GM18520 (cell line): ENCODE measurements around the gene GPX4.

Experiments
- ATAC-seq: cut with Tn5 transposase; IDR thresholded peaks from one replicate; pipeline ENCODE4 v1.9.1; 2021; ENCODE audit not compliant: unreplicated experiment

The GPX4 gene

DNA sequence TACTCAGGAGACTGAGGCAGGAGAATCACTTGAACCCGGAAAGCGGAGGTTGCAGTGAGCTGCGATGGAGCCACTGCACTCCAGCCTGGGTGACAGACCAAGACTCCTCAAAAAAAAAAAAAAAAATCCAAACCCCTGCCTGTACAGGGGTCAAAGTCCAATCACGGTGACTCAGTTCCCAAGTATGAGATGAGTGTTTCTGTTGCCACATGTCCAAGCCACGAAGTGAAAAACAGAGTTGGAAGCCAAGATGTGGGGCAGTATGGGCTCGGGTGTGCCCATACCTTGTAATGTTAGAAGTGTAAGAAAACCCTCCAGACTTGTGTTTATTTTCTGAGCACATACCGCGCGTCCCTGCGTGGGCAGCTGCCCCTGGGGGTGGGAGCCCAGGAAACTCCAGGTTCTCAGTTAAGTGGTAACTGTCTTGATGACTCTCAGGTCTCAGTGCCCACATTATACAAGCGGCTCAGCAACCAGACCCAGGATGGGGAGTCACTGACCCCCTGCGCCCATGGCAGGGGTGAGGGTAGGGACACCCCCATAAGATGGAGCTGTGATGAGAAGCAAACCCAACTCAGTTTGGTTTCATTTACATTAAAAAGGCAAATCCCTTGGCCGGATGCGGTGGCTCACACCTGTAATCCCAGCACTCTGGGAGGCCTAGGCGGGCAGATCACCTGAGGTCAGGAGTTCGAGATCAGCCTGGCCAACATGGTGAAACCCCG, 1.2 kb upstream of the GPX4 start:
- ATAC-seq: no peak

DNA sequence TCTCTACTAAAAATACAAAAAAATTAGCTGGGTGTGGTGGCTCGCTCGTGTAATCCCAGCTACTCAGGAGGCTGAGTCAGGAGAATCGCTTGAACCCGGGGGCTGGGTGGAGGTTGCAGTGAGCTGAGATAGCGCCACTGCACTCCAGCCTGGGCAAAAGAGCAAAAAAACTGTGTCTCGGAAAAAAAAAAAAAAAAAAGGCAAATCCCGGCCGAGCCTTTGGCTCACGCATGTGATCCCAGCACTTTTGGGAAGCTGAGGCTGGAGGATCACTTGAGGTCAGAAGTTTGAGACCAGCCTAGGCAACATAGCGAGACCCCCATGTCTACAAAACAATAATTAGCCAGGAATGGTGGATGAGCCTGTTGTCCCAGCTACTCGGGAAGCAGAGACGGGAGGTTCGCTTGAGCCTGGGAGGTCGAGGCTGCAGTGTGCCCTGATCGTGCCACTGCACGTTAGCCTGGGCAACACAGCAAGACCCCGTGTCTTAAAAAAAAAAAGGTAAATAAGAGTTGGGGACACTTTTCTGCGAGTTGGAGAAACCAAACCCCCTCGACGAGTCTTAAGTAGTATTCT, 574 bp upstream of the GPX4 start:
- no peak for ATAC-seq

DNA sequence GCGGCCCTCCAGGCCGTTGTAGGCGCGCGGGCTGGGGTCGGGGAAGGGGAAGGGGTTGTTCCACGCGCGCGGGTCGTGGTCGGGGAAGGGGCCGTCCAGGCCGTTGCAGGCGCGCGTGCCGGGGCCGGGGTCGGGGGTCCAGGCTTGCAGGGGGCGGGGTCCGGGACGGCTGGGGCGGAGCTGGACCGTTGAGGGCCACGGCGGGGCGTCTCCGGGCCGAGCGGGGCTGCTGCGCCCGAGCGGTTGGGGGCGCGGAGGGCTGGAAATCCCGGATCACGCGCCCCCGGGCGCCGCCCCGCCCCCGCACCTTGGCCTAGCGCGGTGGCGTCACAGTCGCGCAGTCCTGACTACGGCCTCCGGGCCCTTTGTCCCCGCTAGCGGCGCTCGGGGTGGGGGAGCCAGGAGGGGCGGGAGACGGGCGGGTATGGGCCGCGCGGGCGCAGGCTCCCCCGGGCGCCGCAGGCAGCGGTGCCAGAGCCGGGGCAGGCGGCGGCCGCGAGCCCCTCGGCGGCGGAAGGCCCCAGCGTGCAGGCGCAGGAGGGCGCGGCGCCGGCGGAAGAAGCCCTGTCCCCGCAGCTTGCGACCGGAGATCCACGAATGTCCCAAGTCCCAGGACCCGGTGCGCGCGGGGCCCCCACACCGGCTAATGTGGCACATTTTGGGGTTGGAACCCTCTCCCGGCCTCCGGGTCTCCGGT, 665 bp downstream of the GPX4 start:
- peak; percentile 17 for ATAC-seq

DNA sequence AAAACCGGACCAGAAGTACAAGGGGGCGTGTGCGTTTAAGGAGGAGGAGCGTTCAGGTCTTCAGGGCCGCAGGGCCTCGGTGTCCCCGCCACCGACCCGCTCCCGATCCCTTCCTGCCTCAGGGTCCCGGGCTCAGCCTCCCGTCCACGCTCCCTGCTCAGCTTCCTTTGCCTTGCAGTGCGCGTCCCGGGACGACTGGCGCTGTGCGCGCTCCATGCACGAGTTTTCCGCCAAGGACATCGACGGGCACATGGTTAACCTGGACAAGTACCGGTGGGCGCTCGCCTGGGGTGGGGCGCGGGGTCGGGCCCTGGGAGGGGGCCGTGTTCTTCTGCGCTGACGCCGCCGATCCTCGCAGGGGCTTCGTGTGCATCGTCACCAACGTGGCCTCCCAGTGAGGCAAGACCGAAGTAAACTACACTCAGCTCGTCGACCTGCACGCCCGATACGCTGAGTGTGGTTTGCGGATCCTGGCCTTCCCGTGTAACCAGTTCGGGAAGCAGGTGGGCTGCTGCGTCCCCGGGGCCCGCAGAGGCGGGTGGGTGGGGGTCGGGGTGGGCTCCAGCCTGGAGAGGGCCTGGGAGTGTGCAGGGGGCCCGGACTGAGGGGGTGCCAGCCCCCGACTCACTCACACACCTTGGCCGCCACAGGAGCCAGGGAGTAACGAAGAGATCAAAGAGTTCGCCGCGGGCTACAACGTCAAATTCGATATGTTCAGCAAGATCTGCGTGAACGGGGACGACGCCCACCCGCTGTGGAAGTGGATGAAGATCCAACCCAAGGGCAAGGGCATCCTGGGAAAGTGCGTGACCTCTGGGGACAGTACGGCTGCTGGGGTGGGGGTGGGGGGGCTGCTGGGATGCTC, 1.4 kb downstream of the GPX4 start:
- no peak for ATAC-seq

DNA sequence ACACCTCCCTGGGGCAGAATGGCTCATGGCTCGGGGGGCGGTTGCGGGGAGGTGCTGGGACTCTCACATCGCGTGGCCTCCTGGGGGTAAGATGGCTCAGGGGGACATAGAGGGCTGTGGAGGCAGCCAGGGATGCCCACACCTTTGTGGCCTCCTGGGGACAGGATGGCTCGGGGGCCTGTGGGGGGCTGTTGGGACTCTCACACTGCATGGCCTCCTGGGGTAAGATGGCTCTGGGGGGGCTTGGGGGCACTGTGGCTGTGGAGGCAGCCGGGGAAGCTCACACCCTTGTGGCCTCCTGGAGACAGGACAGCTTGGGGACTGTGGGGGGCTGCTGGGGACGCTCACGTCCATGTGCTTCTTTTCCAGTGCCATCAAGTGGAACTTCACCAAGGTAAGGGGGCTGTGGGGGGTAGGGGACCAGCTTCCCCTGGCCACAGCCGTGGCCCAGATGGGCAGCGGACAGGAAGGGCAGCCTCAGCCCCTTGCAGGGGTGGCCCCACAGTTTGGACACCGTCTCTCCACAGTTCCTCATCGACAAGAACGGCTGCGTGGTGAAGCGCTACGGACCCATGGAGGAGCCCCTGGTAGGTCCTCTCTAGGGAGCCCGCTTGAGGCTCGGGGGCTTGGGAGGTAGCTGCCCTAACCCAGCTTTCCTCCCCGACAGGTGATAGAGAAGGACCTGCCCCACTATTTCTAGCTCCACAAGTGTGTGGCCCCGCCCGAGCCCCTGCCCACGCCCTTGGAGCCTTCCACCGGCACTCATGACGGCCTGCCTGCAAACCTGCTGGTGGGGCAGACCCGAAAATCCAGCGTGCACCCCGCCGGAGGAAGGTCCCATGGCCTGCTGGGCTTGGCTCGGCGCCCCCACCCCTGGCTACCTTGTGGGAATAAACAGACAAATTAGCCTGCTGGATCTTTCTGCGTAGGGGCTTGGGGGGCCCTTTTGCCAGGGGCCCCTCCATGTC, 2.4 kb downstream of the GPX4 start:
- no peak for ATAC-seq

DNA sequence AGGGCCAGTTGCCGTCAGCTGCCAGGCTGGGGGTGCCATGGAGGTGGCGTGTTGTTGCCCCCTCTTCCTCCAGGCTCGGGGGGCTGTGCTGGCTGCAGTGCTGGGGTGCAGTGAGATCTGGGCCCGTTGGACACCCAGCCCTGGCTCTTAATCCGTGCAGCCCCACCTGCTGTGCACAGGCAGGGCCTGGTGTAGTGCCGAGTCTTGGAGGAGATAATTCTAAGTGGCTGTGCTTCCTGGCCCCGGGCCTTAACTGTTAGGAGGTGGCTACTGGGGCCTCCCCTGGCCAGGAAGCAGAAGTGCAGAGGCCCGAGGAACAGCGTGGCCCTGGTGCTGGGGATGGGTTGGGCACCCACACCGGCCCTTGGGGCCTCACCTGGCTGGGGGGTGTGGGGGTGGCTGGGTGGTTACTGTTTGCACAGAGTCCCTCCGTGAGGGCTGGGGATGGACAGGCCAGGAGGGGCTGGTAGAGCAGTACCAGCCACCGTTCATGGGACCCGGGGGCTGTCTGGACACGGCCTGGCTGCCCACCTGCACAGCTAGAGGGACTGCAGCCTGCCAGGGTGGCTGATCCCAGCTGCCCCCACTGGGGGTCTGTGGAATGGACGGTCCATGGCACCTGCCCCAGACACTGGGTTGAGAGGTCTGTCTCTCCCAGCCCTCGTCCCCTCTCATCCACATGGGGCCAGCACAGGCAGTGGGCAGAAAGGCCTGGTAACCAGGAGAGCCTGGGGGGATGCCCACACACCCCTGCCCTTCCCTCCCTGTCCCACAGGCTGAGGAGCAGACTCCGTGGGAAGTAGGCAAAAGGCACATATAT, 3.3 kb downstream of the GPX4 start:
- ATAC-seq: no peak

DNA sequence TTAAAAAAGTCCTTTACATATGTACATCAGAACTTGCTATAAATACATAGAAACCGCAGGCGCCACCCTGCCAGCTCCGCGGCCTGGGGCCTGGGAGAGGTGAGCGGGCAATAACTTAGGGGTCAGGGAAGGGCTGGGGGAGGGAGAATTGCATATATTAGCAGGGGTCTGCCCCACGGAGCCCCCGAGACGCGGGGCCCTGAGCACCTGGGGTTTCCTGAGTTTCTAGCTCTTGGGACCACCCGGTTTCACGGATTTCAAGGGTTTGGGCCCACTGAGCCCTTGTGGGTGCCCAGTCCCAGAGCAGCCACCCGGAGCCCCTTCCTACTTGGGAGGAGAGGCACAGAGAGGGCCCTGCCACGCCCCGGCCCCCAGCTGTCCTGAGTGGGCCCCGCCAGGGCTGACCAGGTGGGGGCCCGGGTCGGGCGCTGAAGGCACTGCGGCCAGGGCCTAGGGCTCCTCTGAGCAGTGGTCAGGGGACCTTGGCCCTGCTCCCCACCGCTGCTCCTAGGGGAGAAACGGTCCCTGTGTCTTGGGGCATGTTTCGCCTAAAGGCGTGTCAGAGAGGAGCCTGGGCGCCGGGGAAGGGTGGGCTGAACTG, 4.0 kb downstream of the GPX4 start:
- no peak for ATAC-seq

DNA sequence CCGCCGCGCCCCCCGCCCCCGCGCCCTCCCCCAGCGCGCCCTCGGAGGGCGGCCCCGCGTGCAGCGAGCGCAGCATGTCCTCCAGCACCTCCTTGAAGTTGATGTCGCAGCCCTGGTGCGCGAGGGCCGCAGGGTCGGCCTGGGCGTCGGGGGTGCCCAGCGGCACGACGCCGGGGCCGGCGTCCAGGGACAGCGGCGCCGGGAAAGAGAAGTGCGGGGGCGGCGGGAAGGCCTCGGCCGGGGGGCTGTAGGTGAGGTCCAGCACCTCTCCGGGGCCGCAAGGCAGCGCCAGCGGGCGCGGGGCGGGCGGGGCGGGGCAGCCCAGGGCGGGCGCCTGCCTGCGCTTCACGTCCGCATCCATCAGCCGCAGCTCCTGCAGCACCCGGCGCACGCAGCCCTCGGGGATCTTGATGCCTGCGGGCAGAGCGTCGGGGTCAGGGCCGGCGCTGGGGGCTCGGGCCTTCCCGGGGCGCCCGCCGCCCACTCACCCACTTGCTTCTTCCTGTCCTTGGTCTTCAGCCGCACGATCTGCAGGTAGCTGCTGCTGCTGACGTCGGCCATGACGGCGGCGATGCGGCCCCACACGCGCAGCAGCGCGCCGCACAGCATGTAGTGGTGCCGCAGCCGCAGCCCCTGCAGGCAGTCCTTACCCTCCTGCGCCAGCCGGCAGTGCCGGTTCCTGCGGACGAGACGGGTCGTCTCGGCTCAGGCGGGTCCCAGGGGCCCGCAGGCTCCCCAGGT, 4.7 kb downstream of the GPX4 start:
- no peak for ATAC-seq

DNA sequence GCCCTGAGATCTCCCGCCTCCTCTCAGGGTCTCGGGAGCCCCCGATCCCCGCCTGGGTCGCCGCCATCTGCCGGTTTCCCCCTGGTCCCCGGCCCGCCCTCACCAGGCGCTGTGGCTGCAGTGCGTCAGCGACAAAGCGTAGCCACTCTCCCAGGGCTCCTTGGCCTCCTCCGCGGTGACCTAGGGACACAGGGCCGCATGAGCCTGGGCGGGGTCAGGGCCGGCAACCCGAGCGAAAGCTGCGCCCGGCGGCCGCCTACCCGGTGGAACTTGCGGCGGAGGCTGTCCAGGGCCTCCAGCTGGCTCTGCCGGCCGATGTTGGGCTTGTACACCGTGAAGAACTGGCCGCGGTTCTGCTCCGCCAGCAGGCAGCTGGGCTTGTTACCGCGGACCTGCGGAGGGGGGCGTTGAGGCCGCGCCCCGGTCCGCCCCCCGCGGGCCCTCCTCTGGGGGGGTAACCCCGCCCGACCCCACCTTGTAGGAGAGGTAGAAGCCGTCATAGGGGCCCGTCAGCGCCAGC, 5.3 kb downstream of the GPX4 start:
- no peak for ATAC-seq

DNA sequence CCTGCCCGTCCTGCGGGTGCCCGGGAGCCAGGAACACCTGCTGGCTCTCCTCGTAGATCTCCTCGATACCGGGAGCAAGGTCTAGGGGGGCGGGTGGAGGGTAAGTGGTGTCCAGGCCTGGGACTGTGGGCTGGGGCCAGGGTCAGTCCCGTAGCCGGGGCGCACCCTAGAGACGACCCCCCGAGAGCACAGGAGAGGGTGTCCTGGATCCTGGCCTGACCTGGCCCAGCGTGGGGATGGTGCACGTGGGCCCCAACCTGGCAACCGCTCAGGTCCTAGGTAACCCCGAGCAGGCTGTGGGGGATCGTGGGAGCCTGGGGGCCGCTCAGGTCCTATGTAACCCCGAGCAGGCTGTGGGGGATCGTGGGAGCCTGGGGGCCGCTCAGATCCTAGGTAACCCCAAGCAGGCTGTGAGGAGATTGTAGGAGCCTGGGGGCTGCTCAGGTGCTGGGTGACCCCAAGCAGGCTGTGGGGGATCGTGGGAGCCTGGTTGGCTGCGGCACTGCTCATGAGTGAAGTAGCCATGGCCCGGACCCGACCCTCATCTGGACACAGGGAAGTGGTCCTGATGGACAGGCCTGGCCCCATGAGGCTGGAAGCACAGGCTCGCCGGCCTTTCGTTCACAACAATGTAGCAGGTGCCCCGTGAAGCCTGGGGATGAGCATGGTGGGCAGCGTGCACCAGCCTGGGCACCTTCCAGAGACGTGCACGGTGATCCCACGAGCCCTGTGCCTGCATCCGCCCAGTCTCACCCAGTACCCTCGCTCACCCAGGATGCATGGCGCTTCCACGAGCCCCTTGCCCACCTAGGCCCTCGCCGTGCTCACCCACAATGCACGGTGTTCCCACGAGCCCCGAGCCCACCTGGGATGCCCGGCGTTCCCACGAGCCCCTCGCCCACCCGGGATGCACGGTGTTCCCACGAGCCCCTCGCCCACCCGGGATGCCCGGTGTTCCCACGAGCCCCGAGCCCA, 6.2 kb downstream of the GPX4 start:
- no peak for ATAC-seq

DNA sequence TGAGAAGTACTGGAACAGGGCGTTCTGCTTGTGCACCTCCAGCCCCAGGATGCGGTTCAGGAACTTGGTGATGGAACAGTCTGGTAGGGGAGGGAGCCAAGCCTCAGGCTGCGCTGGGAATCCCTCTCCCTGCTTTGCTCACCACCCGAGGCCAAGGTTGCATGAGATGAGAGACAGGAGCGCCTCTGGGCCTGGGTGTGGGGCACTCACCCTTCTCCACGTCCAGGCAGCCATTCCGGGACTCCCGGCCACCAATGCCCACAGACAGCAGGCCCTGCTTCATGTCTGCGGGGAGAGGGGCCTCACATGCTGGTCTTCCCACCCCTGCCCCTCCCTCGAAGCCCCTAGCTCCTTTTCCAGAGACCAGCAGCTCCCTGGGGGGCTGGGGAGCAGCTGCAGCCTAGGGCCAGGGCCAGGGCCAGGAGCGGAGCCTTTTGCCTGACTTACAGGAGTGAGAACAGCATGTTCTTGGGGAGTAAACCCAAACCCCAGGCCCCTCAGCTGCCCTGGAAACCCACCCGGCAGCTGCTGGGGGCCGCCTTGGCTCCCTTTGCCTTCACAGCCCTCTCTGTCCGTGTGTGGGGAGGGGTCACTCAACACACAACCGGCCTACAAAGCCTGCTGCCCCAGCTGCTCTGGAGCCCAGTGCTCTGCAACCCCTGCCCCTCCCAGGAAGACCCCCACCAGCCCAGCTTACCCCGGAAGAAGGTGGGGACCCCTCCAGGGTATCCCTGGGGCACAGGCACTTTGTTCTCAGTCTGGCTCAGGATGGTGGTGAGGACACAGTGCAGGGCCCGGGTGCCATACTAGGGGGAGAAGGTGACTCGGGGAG, 7.2 kb downstream of the GPX4 start:
- no peak for ATAC-seq

DNA sequence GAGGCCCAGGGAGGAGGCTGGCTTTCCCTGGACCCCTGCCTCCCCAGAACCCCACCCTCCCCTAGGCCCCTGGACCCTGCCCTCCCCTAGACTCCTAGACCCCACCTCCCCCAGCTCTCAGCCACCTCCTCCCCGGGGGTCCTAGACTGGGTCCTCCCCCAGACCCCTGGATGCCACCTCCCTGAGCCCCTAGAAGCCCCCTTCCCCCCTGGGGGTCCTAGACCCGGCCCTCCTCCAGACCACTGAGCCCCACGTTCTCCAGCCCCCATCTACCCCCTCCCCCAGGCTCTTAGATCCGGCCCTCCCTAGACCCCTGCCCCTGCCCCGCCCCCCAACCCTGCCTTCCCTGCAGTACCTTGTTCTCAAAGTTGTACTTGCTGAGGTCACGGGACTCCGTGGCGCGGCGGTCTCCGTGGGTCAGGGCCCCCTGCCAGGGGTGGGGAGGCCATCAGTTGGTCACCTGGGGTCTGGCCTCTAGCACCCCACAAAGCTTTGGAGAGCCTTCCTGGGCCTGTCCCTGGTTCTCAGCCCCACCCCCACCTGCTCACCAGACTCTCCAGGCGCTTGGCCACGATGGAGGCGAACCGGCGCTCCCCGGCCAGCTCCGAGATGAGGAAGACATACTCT, 8.0 kb downstream of the GPX4 start:
- ATAC-seq: no peak

DNA sequence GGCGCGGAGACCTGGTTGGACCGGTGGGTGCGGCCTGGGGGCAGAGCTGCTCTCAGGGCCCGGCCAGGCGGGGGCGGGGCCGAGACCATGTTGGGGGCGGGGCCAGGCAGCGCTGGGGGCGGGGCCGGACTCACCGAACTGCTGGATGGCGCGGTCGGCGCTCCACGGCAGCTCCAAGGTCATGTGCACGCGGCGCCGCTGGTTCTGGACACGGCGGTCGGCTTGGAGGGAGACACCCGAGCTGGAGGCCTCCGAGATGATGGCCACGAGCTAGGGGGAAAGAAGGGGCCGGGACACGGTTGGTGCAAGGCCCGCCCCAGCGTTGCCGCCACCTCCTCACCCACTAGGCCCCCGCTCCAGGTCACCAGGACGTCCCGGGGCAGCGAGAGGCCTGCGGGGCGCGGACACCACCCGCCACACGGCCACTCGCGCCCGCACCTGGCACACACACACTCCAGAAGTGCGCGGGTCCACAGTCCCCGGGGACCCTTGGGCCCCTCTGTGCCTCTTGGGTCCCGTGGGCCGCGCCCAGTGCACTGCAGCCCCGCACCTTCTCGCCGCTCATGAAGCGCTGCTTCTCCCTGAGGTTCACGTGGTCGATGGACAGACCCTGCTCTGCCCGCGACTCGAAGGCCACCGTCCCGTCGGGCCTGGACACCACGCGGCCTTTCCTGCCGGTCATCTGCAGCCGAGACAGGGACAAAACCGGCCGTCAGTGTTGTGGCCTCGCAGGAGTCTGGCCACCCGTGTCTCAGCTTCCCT, 8.7 kb downstream of the GPX4 start:
- no peak for ATAC-seq

DNA sequence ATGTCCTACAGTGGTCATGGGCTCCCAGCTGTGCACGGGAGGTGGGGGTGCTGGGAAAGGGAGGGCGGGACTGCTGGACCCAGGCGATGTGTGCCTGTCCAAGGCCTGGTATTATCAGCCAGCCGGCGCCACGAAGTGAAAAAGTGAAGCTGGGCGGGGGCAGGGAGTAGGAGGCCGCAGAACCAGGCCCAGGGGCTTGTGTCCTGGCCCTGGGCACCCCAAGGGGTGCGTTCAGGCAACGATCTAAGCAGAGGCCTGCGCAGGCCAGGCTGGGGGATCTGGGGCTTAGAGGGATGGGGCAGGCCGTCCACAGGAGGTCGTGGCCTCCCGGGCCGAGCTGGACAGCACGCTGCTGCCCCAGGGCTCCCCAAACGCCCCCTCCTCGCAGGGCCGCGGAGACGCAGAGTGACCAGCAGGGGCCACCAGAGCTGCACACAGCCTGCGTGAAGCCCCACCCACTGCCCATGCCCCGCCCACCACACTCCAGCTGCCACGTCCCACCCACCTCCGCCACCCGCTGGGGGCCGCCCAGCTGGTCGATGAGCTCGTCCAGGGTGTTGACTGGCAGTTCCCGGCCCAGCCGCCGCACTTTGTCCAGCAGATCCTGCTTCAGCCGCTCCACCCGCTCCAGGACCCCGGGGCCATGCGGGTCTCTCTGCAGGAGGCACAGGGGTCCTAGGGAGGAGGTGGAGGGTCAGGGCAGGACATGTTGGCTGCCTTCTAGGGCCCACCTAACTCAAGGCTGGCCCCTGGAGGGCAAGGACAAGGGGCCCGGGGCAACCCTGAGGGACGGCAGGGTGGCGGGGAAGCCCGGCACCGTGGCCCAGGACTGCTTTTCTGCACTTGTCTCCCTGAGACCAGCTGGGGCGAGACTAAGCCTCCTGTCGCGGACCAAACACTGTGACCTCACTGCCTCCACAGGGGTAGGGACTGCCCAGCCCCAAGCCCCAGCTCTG, 9.5 kb downstream of the GPX4 start:
- ATAC-seq: no peak
